SK-N-SH (cell line): ENCODE data around the gene DIS3L2.

ENCODE experiments used
- CTCF ChIP-seq: fragments of 200-600 bp; sonication (generic); IDR thresholded peaks from 2 replicates; pipeline ENCODE4 v1.6.1; 2017; ENCODE audit warnings: antibody characterized with exemption, mild to moderate bottlenecking, moderate library complexity
- EZH2phosphoT487 ChIP-seq: fragments of 200-600 bp; sonication (generic); IDR thresholded peaks from 2 replicates; pipeline ENCODE4 v1.6.1; 2017; ENCODE audit warnings: low read depth, mixed run types, mild to moderate bottlenecking, antibody characterized with exemption, moderate library complexity, borderline replicate concordance
- JUND ChIP-seq: IDR thresholded peaks from 2 replicates; pipeline ENCODE4 v1.4.0; 2012
- POLR2AphosphoS5 ChIP-seq: IDR thresholded peaks from 2 replicates; pipeline ENCODE4 v1.6.1; 2012; ENCODE audit warnings: low read depth, low read length
- RAD21 ChIP-seq: IDR thresholded peaks from 2 replicates; pipeline ENCODE4 v1.6.1; 2012; ENCODE audit warnings: mild to moderate bottlenecking, low read length
- TAF1 ChIP-seq: IDR thresholded peaks from 2 replicates; pipeline ENCODE4 v1.6.1; 2012; ENCODE audit warnings: low read depth, mild to moderate bottlenecking, low read length, moderate library complexity, borderline replicate concordance

- TF ChIP-seq POLR2AphosphoS5 (no peak), TAF1 (no peak), CTCF (no peak), JUND (no peak), RAD21 (no peak), EZH2phosphoT487 (no peak)
Observed at GRCh38 chr2:232213176-232213575, 251.7 kb downstream of the DIS3L2 start.
